Measurements from ENCODE around the gene PLLP. TPM values are rescaled to one million over a fixed set of nuclear protein-coding genes. Genes with fewer than 3 reads are reported as not detected.

PLLP gene
- total RNA-seq, 1 donor from 2014 or later = not detected

DNA sequence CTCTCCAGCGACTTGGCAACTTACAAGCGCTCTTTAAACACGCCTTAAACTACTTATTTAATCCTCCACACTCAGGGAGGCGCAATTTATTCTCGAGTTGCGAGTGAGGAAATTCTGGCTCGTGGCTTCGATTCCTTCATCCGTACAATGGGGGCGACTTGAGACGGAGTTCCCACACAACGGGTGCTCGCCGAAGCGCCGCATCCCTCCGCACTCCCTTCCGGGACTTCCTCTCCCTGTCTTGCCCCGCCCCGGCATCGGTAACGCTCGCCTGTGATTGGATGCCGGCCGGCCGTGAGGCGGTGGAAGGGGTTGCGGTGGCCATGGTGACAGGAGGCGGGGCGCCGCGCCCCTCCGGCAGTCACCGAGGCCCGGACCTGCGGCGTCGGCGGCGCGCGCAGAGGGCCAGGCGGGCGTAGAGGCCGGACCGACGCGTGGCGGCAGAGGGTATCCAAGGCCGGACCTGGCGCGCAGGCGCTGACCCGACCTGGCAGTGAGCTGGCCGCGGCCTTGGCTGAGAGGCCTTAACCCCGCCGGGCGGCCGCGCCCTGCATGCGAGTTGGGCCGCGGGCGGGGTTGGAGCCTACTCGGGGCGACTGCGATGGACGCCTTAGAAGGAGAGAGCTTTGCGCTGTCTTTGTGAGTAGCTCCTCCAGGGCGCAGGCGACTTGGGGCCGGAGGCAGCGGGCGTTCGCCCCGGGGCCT, 39.6 kb downstream of the PLLP start, which contains the start of gene ARL2BP:
Gene ARL2BP (plus strand): TSS at position 493 of the 705 bp plus-strand sequence. CDS start 109 bp downstream, at position 602.
- TF ChIP-seq, protein P1, sequence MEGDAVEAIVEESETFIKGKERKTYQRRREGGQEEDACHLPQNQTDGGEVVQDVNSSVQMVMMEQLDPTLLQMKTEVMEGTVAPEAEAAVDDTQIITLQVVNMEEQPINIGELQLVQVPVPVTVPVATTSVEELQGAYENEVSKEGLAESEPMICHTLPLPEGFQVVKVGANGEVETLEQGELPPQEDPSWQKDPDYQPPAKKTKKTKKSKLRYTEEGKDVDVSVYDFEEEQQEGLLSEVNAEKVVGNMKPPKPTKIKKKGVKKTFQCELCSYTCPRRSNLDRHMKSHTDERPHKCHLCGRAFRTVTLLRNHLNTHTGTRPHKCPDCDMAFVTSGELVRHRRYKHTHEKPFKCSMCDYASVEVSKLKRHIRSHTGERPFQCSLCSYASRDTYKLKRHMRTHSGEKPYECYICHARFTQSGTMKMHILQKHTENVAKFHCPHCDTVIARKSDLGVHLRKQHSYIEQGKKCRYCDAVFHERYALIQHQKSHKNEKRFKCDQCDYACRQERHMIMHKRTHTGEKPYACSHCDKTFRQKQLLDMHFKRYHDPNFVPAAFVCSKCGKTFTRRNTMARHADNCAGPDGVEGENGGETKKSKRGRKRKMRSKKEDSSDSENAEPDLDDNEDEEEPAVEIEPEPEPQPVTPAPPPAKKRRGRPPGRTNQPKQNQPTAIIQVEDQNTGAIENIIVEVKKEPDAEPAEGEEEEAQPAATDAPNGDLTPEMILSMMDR (IDR thresholded peaks at IDR 0.05) = no peak
- Mint-ChIP-seq H3K9me3 (no peaks in the 10 kb centered on the region), H3K4me3 (peak within 1 kb of the TSS; percentile 94), H3K27ac (peak within 1 kb of the TSS; percentile 91), H3K36me3 (ENCODE audit: low read depth) (peaks cover 29% of the 10 kb centered on the region), H3K4me1 (peaks cover 40% of the 10 kb centered on the region), H3K27me3 (no peaks in the 10 kb centered on the region)
- intact Hi-C loops (cut with micrococcal nuclease) = loop anchor here (1.0 to 5.0 kb wide), 8 partner anchors 10 to 513 kb away; partner anchors contain the start of genes CPNE2, KATNB1, NUP93 and PLLP
- ChIA-PET CTCF (interaction anchor here (1.1 kb wide), 1 partner anchor 169 kb away, joined by 3 read pairs; no protein-coding TSS in a partner anchor), POLR2A (interaction anchor here (0.9 to 2.8 kb wide), 8 partner anchors 9 to 293 kb away, joined by 3 to 21 read pairs (median 4); partner anchors contain the start of genes PSME3IP1 and RSPRY1)
- DNase-seq (peak; percentile 95), ATAC-seq (ENCODE audit: low read depth) (peak; percentile 95)

DNA sequence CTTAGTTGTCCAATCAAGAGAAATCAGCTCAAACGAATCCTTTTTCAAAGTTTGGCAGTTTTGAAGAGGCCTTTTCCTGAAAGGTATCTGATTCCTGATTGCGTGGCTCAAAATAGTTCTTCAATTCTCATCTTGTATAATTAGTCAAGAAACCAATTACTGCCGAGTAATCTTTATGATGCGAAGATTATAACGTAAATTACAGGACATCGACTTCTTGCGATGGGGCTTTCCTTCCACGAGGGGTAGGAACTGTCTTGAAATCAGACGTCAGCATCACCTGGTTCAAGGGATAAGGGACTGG, 40.1 kb downstream of the PLLP start:
- ATAC-seq (ENCODE audit: low read depth) = peak; percentile 22
- H3K4me3 Mint-ChIP-seq = peak overlapping the region; percentile 94
- peaks cover 26% of the 10 kb centered on the region for H3K36me3 Mint-ChIP-seq (ENCODE audit: low read depth)
- ChIA-PET CTCF (interaction anchor here (1.1 kb wide), 1 partner anchor 169 kb away, joined by 3 read pairs; no protein-coding TSS in a partner anchor), POLR2A (interaction anchor here (2.8 kb wide), 1 partner anchor 58 kb away, joined by 21 read pairs; the partner anchor contains the start of genes PSME3IP1 and RSPRY1)
- intact Hi-C loops (cut with micrococcal nuclease) = loop anchor here (2.0 kb wide), 3 partner anchors 40 to 174 kb away; partner anchors contain the start of genes CPNE2 and PLLP
- peaks cover 40% of the 10 kb centered on the region for H3K4me1 Mint-ChIP-seq
- H3K27me3 Mint-ChIP-seq = no peaks in the 10 kb centered on the region
- peak overlapping the region; percentile 91 for H3K27ac Mint-ChIP-seq
- TF ChIP-seq, protein P1 (IDR thresholded peaks at IDR 0.05) = no peak
- no peaks in the 10 kb centered on the region for H3K9me3 Mint-ChIP-seq
- no peak for DNase-seq

DNA sequence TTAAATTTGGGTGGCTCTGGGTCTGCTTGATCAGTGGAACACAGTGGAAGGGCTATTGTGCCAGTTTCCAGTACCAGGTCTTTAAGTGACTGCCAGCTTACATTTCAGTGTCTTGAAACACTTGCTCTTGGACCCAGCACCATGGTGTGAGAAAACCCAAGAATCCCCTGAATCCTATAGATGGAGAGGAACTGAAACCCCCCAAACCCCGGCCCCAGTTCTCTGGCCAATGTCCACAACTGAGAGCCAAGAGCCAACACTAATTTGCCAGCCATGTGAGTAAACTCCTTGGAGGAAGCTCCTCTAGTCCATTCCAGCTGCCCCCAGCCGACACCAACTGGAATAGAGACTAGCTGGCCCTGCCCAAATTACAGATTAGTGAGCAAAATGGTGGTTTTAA, 41.8 kb downstream of the PLLP start:
- DNase-seq = no peak
- H3K4me3 Mint-ChIP-seq = no peak overlapping the region
- peak overlapping the region; percentile 50 for H3K27ac Mint-ChIP-seq
- H3K27me3 Mint-ChIP-seq = no peaks in the 10 kb centered on the region
- peaks cover 24% of the 10 kb centered on the region for H3K36me3 Mint-ChIP-seq (ENCODE audit: low read depth)
- intact Hi-C loops (cut with micrococcal nuclease) = no loop called here
- ChIA-PET CTCF (no interaction called here), POLR2A (interaction anchor here (0.5 to 1.3 kb wide), 2 partner anchors 32 to 220 kb away, joined by 3 to 7 read pairs; partner anchors contain the start of gene POLR2C)
- no peak for ATAC-seq (ENCODE audit: low read depth)
- TF ChIP-seq, protein P1 (IDR thresholded peaks at IDR 0.05) = no peak
- peaks cover 46% of the 10 kb centered on the region for H3K4me1 Mint-ChIP-seq
- no peaks in the 10 kb centered on the region for H3K9me3 Mint-ChIP-seq

DNA sequence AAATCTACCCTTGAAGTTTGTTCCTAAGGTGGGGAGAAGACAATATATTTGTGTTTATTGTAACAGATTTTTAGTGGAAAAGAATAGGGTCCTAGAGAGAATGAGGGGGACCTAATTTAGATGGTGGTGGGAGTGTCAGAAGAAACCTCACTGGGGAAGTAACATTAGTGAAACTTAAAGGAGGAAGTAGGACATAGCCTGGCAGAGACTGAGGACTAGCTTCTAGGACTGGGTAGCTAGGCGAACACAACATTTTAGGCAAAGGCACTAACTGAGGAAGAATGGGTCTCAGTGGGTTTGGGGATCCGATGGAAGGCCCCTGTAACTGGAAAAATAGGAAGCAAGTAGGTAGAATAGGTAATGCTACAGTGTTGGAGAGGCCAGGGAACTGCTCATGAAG, 43.6 kb downstream of the PLLP start:
- CTCF ChIA-PET = no interaction called here
- DNase-seq (no peak), ATAC-seq (ENCODE audit: low read depth) (peak; percentile 28)
- Mint-ChIP-seq H3K36me3 (ENCODE audit: low read depth) (peaks cover 27% of the 10 kb centered on the region), H3K4me3 (peak overlapping the region; percentile 44), H3K27me3 (no peaks in the 10 kb centered on the region), H3K9me3 (no peaks in the 10 kb centered on the region), H3K27ac (peak overlapping the region; percentile 85), H3K4me1 (peaks cover 49% of the 10 kb centered on the region)
- intact Hi-C loops (cut with micrococcal nuclease) = no loop called here
- POLR2A ChIA-PET = interaction anchor here (0.6 to 2.1 kb wide), 3 partner anchors 55 to 288 kb away, joined by 3 to 14 read pairs (median 4); partner anchors contain the start of genes PSME3IP1 and RSPRY1
- TF ChIP-seq, protein P1 (IDR thresholded peaks at IDR 0.05) = no peak

DNA sequence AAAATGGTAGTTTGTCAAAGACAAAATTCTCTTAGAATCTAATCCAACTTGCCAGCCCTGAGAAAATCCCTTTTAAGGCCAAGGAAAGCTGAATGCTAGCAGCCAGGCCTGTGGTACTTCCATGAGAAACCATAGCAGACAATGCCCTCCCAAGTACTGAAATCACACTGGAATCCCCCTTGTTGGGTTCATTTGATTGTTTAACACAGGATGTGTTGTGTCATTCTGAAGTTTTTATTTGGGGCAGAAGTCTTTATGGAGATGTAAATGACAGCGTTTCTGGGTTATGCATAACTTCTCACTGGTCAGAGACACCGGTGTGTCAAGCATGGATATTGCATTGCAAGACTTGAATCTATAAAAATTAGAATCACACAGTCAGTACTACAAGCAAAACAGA, 45.4 kb downstream of the PLLP start:
- ChIA-PET CTCF (no interaction called here), POLR2A (no interaction called here)
- no peaks in the 10 kb centered on the region for H3K27me3 Mint-ChIP-seq
- no peak for ATAC-seq (ENCODE audit: low read depth)
- intact Hi-C loops (cut with micrococcal nuclease) = no loop called here
- H3K36me3 Mint-ChIP-seq (ENCODE audit: low read depth) = peaks cover 35% of the 10 kb centered on the region
- TF ChIP-seq, protein P1 (IDR thresholded peaks at IDR 0.05) = no peak
- peaks cover 55% of the 10 kb centered on the region for H3K4me1 Mint-ChIP-seq
- no peak overlapping the region for H3K4me3 Mint-ChIP-seq
- H3K27ac Mint-ChIP-seq = no peak overlapping the region
- no peaks in the 10 kb centered on the region for H3K9me3 Mint-ChIP-seq
- DNase-seq = no peak

All from activated B cell treated with CpG ODN at 0.5 μM for 24 hours (primary cell).